GM10266 (cell line): ENCODE results near the gene ACOT11.

Experiments used
- DNase-seq: peaks from one replicate; pipeline ENCODE4 v3.0.0; 2012; ENCODE audit errors: extremely low spot score
- TF ChIP-seq, protein P1 (sequence below): IDR thresholded peaks from 2 replicates; pipeline ENCODE4 v1.5.1; 2012; ENCODE audit warnings: mild to moderate bottlenecking, low read depth; ENCODE audit not compliant: control insufficient read depth, insufficient read depth; ENCODE audit errors: missing control alignments

Gene ACOT11

DNA sequence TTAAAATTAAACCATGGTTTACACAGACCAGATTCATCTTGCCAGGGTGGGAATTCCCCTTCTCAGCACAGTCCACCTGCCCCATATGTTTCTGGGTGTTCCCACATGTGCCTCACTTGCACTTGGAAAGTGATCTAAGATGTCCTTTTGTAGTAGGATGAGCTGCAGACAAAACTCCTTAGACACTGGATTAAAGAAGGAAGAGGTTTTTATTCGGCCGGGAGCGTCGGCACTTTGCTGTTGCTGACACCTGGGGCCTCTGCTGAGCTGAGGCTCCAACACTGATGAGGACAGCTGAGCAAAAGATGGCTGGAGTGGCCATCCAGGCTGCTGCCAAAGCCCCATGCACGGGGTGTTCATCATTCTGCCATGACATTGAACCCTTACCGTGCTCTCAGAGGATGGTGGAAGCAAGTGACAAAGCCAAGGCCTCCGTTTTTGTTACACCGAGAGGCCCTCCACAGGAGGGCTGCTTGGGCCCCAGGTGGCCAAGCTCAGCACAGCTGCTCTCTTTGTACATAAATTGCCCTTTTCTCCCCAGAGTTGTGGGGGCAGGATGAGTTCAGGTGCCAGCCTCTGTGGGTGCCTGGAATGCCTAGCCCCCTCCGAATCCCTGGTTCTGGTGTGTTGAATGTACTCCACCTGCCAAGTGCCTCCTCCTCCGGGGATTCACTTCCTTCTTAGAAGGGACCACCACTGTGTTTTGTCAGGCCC lies 7.3 kb upstream of the ACOT11 start:
- no peak for DNase-seq
- TF ChIP-seq, protein P1, sequence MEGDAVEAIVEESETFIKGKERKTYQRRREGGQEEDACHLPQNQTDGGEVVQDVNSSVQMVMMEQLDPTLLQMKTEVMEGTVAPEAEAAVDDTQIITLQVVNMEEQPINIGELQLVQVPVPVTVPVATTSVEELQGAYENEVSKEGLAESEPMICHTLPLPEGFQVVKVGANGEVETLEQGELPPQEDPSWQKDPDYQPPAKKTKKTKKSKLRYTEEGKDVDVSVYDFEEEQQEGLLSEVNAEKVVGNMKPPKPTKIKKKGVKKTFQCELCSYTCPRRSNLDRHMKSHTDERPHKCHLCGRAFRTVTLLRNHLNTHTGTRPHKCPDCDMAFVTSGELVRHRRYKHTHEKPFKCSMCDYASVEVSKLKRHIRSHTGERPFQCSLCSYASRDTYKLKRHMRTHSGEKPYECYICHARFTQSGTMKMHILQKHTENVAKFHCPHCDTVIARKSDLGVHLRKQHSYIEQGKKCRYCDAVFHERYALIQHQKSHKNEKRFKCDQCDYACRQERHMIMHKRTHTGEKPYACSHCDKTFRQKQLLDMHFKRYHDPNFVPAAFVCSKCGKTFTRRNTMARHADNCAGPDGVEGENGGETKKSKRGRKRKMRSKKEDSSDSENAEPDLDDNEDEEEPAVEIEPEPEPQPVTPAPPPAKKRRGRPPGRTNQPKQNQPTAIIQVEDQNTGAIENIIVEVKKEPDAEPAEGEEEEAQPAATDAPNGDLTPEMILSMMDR: no peak

DNA sequence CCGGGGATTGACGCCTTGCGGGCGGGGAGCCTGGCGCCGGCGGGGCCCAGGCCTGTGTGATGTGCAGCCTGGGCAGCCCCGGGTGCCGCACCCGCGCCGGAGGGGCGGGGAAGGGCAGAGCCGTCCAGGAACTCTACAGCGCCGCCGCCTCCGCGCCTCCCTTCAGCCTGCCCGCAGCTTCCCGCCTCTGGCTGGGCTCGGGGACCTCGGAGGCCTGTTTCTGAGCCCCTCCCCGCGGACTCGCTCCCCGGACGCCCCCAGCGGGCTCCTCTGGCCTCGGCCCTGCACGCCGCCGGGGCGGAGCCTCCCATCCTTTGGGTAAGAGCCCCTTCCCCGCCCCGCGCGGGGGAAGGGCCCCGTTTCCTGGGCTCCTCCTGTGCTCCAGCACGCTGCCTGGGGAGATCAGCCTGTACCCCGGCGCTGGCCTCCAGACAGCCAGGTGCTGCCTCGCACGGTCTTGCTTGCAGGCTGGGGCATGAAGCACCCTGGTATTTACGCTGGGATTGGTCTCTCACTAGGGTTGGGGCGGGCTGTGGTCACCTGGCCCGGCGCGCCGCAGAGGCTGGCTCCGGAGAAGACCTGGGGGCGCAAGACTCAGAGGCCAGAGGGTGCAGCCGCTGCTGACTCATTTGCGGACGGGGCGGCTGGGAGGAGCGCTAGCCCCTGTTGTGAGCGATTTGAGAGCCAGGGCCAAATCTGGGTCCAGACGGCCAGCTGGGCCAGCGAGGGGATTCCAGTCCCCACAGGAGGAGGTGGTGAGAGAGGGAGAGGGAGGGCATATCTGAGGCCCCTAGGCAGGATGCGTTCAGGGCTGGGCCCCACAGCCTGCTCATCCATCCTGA lies 5.7 kb upstream of the ACOT11 start:
- peak; percentile 63 for DNase-seq
- TF ChIP-seq, protein P1: peak; percentile 2

DNA sequence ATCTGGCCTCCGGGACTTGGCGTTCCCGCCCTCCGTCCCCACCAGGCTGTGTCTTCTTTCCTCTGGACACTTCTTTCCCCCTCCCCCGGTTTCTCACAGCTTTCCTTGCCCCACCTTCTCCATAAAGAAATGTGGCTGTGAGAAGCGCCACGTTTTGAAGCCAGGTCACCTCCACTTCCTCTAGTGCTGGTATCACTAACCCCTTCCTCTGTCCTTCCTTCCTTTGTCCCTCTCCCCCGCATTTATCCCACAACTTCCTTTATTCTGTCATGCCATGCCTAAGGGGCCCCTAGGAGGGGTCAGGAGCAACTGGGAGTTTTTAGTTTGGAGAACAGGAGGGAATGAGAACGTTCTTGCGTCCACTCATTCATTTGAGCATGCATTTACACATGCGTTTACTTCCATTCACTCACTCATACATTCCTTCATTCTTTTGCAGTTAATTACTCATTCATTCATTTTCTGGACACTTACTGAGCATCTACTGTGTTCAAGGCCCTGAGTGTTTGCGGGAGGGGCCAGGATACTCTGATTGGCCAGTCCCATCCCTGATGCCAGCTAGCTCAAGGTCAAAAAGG lies 5.0 kb upstream of the ACOT11 start:
- TF ChIP-seq, protein P1: no peak
- no peak for DNase-seq

DNA sequence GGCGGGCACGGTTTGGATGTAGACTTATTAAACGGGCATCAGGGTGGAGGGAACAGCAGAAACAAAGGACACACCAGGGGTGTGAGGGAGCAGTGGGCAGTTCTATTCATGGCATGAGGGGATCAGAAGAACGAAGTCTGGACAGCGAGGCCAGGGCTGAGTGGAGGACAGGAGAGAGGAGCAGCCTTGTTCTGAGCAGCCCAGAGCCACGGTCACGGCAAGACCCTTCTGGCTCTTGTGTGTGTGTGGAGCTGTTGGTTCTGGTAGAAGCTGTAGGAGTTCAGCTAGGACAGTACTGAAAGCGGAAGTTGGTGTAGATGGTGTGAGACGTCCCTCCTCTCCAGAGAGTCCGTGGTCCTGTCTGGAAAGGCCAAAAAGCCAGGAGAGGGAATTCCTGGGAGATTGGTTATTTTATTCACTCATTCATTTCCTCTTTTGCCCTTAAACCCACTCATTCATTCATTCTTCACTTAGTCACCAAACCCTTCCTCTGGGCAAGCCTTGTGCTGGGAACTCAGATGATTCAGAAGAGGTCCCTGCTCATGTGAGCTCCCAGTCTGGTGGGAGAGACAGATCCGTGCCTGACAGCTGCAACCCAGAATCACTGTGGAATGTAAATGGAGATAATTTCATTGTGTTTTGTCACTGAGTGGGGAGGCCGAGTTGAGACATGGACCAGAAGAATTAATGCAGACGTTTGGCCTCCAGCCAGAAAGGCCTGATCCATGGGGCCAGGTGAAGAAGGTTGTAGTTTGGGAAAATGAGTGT lies 4.1 kb upstream of the ACOT11 start:
- DNase-seq: peak; percentile 9
- TF ChIP-seq, protein P1: no peak

DNA sequence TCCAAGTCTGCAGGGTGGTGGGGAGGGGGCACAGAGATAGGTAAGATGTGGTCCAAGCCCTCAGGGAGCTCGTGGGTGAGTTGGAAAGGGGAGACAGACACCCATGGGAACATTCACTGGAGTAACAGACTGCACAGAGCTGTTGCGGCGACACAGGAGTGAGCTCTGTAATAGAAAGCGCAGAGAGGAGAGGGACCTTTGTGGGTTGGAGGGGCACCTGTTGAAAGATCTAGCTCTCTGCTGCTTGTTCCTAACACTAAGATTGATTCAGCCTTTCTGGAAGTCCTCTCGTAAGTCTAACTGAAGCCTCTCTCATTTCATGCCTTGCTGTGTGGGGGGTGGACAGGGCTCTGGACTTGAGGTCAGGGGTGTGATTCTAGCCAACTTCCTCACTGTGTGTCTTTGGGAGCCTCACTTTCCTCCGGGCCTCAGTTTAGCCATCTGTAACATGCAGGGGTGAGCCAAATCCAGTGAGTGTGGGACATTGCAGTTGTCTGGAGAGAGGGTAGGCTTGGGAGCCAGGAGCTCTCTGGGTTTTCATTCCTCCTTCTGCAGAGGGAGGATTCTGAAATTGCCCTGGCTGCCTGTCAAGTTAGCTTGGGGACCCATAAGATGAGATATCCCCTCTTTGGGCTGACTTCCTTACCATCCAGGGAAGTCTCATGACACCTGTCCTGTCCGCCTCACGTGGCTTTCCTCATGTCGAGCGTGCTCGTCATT lies 2.0 kb upstream of the ACOT11 start:
- no peak for DNase-seq
- TF ChIP-seq, protein P1: no peak

DNA sequence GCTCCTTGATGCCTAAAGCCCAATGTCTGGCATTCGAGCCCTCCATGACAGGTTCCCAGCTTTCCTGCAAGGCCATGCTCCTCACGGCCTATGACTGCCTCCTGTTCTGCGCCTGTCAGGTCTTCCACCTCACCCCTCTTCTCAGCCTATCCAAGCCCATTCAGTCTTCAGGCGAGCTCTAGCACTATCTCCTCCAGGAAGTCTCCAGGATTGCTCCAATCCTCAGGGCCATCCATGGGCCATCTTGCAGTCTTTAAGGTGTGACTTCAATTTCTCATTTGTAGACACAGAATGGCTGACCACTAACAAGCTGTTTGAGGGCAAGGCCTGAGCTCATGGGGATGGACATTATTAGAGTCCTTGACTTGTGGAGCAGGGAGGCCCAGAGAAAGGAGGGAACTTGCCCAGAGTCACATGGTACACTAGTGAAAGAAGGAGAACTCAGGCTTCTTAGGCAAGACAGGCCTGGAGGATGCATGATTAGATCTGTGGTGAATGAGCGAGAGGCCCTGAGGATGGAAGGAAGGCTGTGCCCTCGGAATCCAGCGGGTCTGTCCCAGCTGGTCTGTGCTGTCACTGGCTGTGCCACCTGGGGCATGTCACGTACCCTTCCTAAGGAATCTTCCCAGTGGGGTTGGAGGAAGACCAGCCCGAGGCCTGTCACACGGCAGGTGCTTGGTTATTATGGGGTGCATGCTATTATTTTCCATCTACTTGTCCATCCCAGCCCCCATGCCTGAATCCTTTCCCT lies 1.2 kb upstream of the ACOT11 start:
- DNase-seq: no peak
- TF ChIP-seq, protein P1: no peak
